B cell (primary cell): ENCODE measurements around the gene TMOD1. TPM values are rescaled to one million over a fixed set of nuclear protein-coding genes. Genes with fewer than 3 reads are reported as not detected.

Experiments
- ATAC-seq: fragments of 200-7000 bp; cut with Tn5 transposase; one replicate; pipeline ENCODE4 v1.10.0; 2021; ENCODE audit warnings: low read depth, mild to moderate bottlenecking, moderate number of reproducible peaks, moderate library complexity
- CTCF ChIA-PET: fragments of 350-600 bp; sonication (Branson Sonifier 250); formaldehyde crosslinking; loops from one replicate; lab custom pipeline; 2021; ENCODE audit warnings: antibody characterized with exemption, inconsistent platforms; lab: Charles Lee
- POLR2A ChIA-PET: fragments of 350-600 bp; sonication (Branson Sonifier 250); formaldehyde crosslinking; loops from one replicate; lab custom pipeline; 2021; ENCODE audit warnings: antibody characterized with exemption; lab: Charles Lee
- DNase-seq: peaks from one replicate; pipeline ENCODE4 v3.0.0; 2013
- H2AFZ ChIP-seq: 2 replicates; pipeline ENCODE4 v1.6.1; 2012; ENCODE audit warnings: mild to moderate bottlenecking, low read depth, low read length; ENCODE audit not compliant: insufficient read depth, poor library complexity, severe bottlenecking
- H3K27ac ChIP-seq, 2 donors: 1 replicate in 1 of 2; 2 replicates in 1 of 2; pipeline ENCODE4 v1.5.1; 2012 to 2013; ENCODE audit warnings: low read length in 2 of 2, mild to moderate bottlenecking in 2 of 2, moderate library complexity in 1 of 2
- H3K27me3 ChIP-seq, 4 experiments: fragments of 200-600 bp in 1 of 4; sonication (generic) in 1 of 4; replicated peaks in 1 of 4; 1 replicate in 2 of 4; 2 replicates in 2 of 4; pipeline versions ENCODE4 v1.6.1 to v1.7.0; 2013 to 2016; ENCODE audit warnings: low read length in 3 of 4, mild to moderate bottlenecking in 2 of 4, mixed read lengths in 1 of 4, moderate library complexity in 1 of 4; ENCODE audit not compliant: insufficient read depth in 4 of 4, control insufficient read depth in 3 of 4; ENCODE audit errors: control extremely low read depth in 1 of 4
- H3K36me3 ChIP-seq, 2 experiments: replicated peaks in 1 of 2; 1 replicate in 1 of 2; 2 replicates in 1 of 2; pipeline versions ENCODE4 v1.6.1 to v1.7.1; 2013; ENCODE audit warnings: low read length in 1 of 2; ENCODE audit not compliant: insufficient read depth in 2 of 2, control insufficient read depth in 1 of 2; ENCODE audit errors: control extremely low read depth in 1 of 2, extremely low read depth in 1 of 2
- H3K4me1 ChIP-seq, 2 donors: fragments of 200-600 bp in 1 of 2; sonication (generic) in 1 of 2; 1 replicate in 1 of 2; 2 replicates in 1 of 2; pipeline versions ENCODE4 v1.5.1 to v1.6.1; 2013 to 2017; ENCODE audit warnings: low read length in 2 of 2; ENCODE audit not compliant: control insufficient read depth in 2 of 2, insufficient read depth in 2 of 2
- H3K4me2 ChIP-seq: replicated peaks from 2 replicates; pipeline ENCODE3; 2012; ENCODE audit warnings: mild to moderate bottlenecking, low read depth, low read length; ENCODE audit not compliant: poor library complexity, severe bottlenecking
- H3K4me3 ChIP-seq, 5 experiments: fragments of 200-600 bp in 1 of 5; sonication (generic) in 1 of 5; 1 replicate in 3 of 5; 2 replicates in 2 of 5; pipeline versions ENCODE4 v1.5.1 to v1.7.0; 2011 to 2016; ENCODE audit warnings: low read length in 4 of 5, mild to moderate bottlenecking in 4 of 5, low read depth in 2 of 5, control low read depth in 1 of 5, moderate library complexity in 1 of 5; ENCODE audit not compliant: insufficient read depth in 1 of 5; ENCODE audit errors: control extremely low read depth in 1 of 5, extremely low read depth in 1 of 5
- H3K79me2 ChIP-seq: fragments of 200-600 bp; sonication (generic); one replicate; pipeline ENCODE4 v1.6.0; 2016; ENCODE audit warnings: low read length; ENCODE audit not compliant: control insufficient read depth, insufficient read depth
- H3K9ac ChIP-seq: fragments of 200-600 bp; sonication (generic); 2 replicates; pipeline ENCODE4 v1.6.1; 2017; ENCODE audit warnings: mild to moderate bottlenecking, low read length, moderate library complexity
- H3K9me3 ChIP-seq, 3 donors: one replicate each; pipeline versions ENCODE4 v1.6.1 to v1.7.1; 2013; ENCODE audit warnings: low read length in 2 of 3; ENCODE audit not compliant: control insufficient read depth in 2 of 3, insufficient read depth in 1 of 3; ENCODE audit errors: control extremely low read depth in 1 of 3
- H4K20me1 ChIP-seq: 2 replicates; pipeline ENCODE4 v1.6.0; 2012; ENCODE audit warnings: mild to moderate bottlenecking, low read length; ENCODE audit not compliant: insufficient read depth, control insufficient read depth, poor library complexity, severe bottlenecking
- H3K27ac Mint-ChIP-seq: one replicate; pipeline ENCODE4 v1.8.0; 2021; ENCODE audit warnings: mixed read lengths
- H3K27me3 Mint-ChIP-seq: one replicate; pipeline ENCODE4 v1.8.0; 2021; ENCODE audit warnings: mixed read lengths
- H3K4me1 Mint-ChIP-seq: one replicate; pipeline ENCODE4 v1.8.0; 2021; ENCODE audit warnings: mixed read lengths
- H3K4me3 Mint-ChIP-seq: one replicate; pipeline ENCODE4 v1.8.0; 2021; ENCODE audit warnings: mixed read lengths
- H3K9me3 Mint-ChIP-seq: one replicate; pipeline ENCODE4 v1.8.0; 2022; ENCODE audit warnings: mixed read lengths; ENCODE audit not compliant: insufficient read depth
- EZH2 ChIP-seq: IDR thresholded peaks from 2 replicates; pipeline ENCODE4 v1.6.1; 2012; ENCODE audit warnings: borderline replicate concordance, low read depth, mild to moderate bottlenecking, moderate library complexity, low read length; ENCODE audit not compliant: insufficient read depth, poor library complexity, severe bottlenecking
- intact Hi-C: fragments of 100-400 bp; cut with micrococcal nuclease; formaldehyde crosslinking; loops from one replicate; pipeline ENCODE4 v1.10.0; 2022
- polyA plus RNA-seq: library from polyadenylated mRNA; depleted of rRNA; stranded (reverse); fragments of >200 nt; gene quantifications from 2 replicates; pipeline ENCODE4 v1.2.3, GENCODE V29; 2012
- total RNA-seq, 2 donors: library from RNA; stranded (reverse); fragments of 120-200 nt in 1 of 2; gene quantifications; 1 replicate in 1 of 2; 2 replicates in 1 of 2; pipeline versions ENCODE4 v1.2.3 to v1.2.4, GENCODE V29; 2013 to 2022
- TF ChIP-seq, protein P1 (sequence below): fragments of 200-600 bp; IDR thresholded peaks from one replicate; pipeline ENCODE4 v1.8.0; 2022; ENCODE audit warnings: antibody characterized with exemption, mild to moderate bottlenecking

Gene TMOD1
- total and polyA plus RNA-seq, 2 donors (not counting 1 experiment from before 2014, with no cell fraction given): 0.30 to 2.5 TPM

DNA sequence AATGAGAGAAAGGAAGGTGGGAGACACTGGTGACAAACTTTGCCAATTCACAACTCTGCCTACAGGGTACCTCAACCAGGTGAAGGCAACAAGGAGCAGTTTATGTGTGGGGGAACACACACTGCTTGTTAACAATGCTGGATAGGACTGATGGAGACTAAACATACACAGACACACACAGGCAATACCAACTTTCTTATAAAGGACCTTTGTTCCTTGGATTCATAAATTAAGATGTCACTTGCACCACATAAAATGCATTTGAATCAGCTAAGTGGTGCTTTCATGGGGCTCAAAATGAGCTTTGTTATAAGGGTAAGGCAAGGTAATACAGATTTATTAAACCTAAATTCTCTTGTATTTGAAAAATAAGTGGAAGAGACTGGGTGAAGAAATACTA lies 127.7 kb downstream of the TMOD1 start:
- Histone ChIP-seq H3K9ac (no peak overlapping the region), H3K27me3 (no peaks in the 10 kb centered on the region), H3K79me2 (peaks cover 47% of the 10 kb centered on the region), H3K27ac (no peak overlapping the region), H3K4me1 (peaks cover 12 to 13% of the 10 kb centered on the region in 2 donors), H2AFZ (no peak overlapping the region), H3K4me3 (no peak overlapping the region), H4K20me1 (no peaks in the 10 kb centered on the region), H3K36me3 (peaks cover 0 to 9% of the 10 kb centered on the region in 2 experiments), H3K4me2 (no peak overlapping the region), H3K9me3 (no peaks in the 10 kb centered on the region)
- Mint-ChIP-seq H3K27me3 (no peaks in the 10 kb centered on the region), H3K27ac (no peak overlapping the region), H3K9me3 (no peaks in the 10 kb centered on the region), H3K4me1 (peaks cover 29% of the 10 kb centered on the region), H3K4me3 (no peak overlapping the region)
- TF ChIP-seq, protein P1, sequence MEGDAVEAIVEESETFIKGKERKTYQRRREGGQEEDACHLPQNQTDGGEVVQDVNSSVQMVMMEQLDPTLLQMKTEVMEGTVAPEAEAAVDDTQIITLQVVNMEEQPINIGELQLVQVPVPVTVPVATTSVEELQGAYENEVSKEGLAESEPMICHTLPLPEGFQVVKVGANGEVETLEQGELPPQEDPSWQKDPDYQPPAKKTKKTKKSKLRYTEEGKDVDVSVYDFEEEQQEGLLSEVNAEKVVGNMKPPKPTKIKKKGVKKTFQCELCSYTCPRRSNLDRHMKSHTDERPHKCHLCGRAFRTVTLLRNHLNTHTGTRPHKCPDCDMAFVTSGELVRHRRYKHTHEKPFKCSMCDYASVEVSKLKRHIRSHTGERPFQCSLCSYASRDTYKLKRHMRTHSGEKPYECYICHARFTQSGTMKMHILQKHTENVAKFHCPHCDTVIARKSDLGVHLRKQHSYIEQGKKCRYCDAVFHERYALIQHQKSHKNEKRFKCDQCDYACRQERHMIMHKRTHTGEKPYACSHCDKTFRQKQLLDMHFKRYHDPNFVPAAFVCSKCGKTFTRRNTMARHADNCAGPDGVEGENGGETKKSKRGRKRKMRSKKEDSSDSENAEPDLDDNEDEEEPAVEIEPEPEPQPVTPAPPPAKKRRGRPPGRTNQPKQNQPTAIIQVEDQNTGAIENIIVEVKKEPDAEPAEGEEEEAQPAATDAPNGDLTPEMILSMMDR: no peak
- no peak for TF ChIP-seq EZH2
- ChIA-PET POLR2A (no interaction called here), CTCF (interaction anchor here (3.0 kb wide), 1 partner anchor 14 kb away, joined by 13 read pairs; no protein-coding TSS in a partner anchor)
- no peak for ATAC-seq
- DNase-seq: no peak
- intact Hi-C loops: no loop called here

DNA sequence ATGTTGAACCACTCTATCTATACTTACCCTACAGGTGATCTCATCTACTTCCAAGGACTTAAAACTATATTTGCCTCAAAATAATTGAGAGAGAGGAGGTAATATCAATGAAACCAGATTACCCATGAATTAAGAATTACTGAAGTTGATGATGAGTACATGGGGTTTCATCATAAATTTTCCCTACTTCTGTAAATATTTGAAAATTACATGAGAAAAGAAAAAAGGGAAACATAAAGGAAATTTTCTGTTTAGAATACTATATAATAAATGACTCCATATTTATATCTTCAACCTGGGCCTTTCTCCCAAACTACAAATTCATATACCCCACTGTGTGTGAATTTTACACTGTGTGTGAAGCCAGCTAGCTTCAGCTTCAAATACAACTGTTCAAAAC lies 129.1 kb downstream of the TMOD1 start:
- CTCF ChIA-PET: interaction anchor here (0.8 to 4.9 kb wide), 2 partner anchors 15 to 775 kb away, joined by 4 to 30 read pairs; no protein-coding TSS in a partner anchor
- Histone ChIP-seq H3K79me2 (peaks cover 60% of the 10 kb centered on the region), H3K4me2 (no peak overlapping the region), H3K9ac (no peak overlapping the region), H3K4me3 (no peak overlapping the region), H3K36me3 (peaks cover 0 to 2% of the 10 kb centered on the region in 2 experiments), H2AFZ (no peak overlapping the region), H3K9me3 (no peaks in the 10 kb centered on the region), H3K27ac (no peak overlapping the region), H3K27me3 (no peaks in the 10 kb centered on the region), H3K4me1 (peaks cover 23 to 26% of the 10 kb centered on the region in 2 donors), H4K20me1 (no peaks in the 10 kb centered on the region)
- POLR2A ChIA-PET: no interaction called here
- Mint-ChIP-seq H3K27ac (no peak overlapping the region), H3K4me1 (peaks cover 41% of the 10 kb centered on the region), H3K4me3 (no peak overlapping the region), H3K27me3 (no peaks in the 10 kb centered on the region), H3K9me3 (no peaks in the 10 kb centered on the region)
- intact Hi-C loops: loop anchor here (5.0 to 10.0 kb wide), 3 partner anchors 427 to 1753 kb away; partner anchors contain the start of genes ERCC6L2 and NANS
- DNase-seq (no peak), ATAC-seq (no peak)
- no peak for TF ChIP-seq EZH2
- TF ChIP-seq, protein P1: no peak
